H1 (cell line): ENCODE results near the gene DCDC2. TPM values are rescaled to one million over a fixed set of nuclear protein-coding genes. Genes with fewer than 3 reads are reported as not detected.

Experiments used
- CTCF ChIA-PET: fragments of 300-600 bp; sonication (Branson Sonifier 250); formaldehyde crosslinking; loops from one replicate; lab custom pipeline; 2021; ENCODE audit not compliant: partially characterized antibody; lab: Charles Lee
- POLR2A ChIA-PET: fragments of 300-600 bp; sonication (Branson Sonifier 250); formaldehyde crosslinking; loops from one replicate; lab custom pipeline; 2021; ENCODE audit warnings: inconsistent platforms; ENCODE audit not compliant: partially characterized antibody; lab: Charles Lee
- DNase-seq, 2 experiments: peaks; one replicate each; pipeline versions ENCODE4 v3.0.0 to v3.0.0-alpha.2; 2010 to 2022; ENCODE audit warnings: low spot score in 2 of 2, low read depth in 1 of 2, mixed read lengths in 1 of 2
- FAIRE-seq: peaks from 2 replicates; lab custom pipeline; 2011; peaks lifted over from hg19 to GRCh38; lab: Jason Lieb, UNC
- H2AFZ ChIP-seq: 2 replicates; pipeline ENCODE4 v1.8.1; 2012; ENCODE audit warnings: low read length, inconsistent platforms
- H2AK5ac ChIP-seq: 2 replicates; pipeline ENCODE4 v1.6.1; 2013; ENCODE audit warnings: low read depth, low read length
- H2BK120ac ChIP-seq: replicated peaks from 2 replicates; pipeline ENCODE3; 2013; ENCODE audit warnings: low read depth, low read length, inconsistent platforms
- H2BK12ac ChIP-seq: 2 replicates; pipeline ENCODE4 v1.6.1; 2013; ENCODE audit warnings: low read depth, low read length
- H2BK15ac ChIP-seq: 2 replicates; pipeline ENCODE4 v1.6.1; 2013; ENCODE audit warnings: low read length
- H2BK20ac ChIP-seq: 2 replicates; pipeline ENCODE4 v1.6.1; 2013; ENCODE audit warnings: low read length
- H2BK5ac ChIP-seq: 2 replicates; pipeline ENCODE4 v1.6.1; 2013; ENCODE audit warnings: low read depth, low read length
- H3K14ac ChIP-seq: 2 replicates; pipeline ENCODE4 v1.6.1; 2013; ENCODE audit warnings: inconsistent platforms; ENCODE audit not compliant: insufficient read length
- H3K18ac ChIP-seq: 2 replicates; pipeline ENCODE4 v1.6.1; 2013; ENCODE audit warnings: low read length; ENCODE audit errors: extremely low read depth
- H3K23ac ChIP-seq: 2 replicates; pipeline ENCODE4 v1.6.1; 2013; ENCODE audit warnings: inconsistent platforms; ENCODE audit not compliant: insufficient read length
- H3K23me2 ChIP-seq: 2 replicates; pipeline ENCODE4 v1.6.1; 2013; ENCODE audit warnings: low read depth, low read length
- H3K27ac ChIP-seq: 2 replicates; pipeline ENCODE4 v1.6.1; 2011; ENCODE audit warnings: low read depth, low read length, inconsistent platforms
- H3K27me3 ChIP-seq, 4 experiments: replicated peaks in 1 of 4; 1 replicate in 1 of 4; 2 replicates in 3 of 4; pipeline versions ENCODE4 v1.6.1 to v1.8.1; 2011 to 2013; ENCODE audit warnings: low read length in 3 of 4, mild to moderate bottlenecking in 3 of 4, inconsistent platforms in 2 of 4, mixed read lengths in 2 of 4, moderate library complexity in 1 of 4; ENCODE audit not compliant: control insufficient read depth in 3 of 4, insufficient read depth in 3 of 4; ENCODE audit errors: extremely low read depth in 1 of 4
- H3K36me3 ChIP-seq, 4 experiments: 2 replicates each; pipeline versions ENCODE4 v1.6.1 to v1.8.1; 2011 to 2013; ENCODE audit warnings: mild to moderate bottlenecking in 4 of 4, low read length in 3 of 4, moderate library complexity in 2 of 4, control low read depth in 1 of 4, inconsistent platforms in 1 of 4; ENCODE audit not compliant: insufficient read depth in 4 of 4, control insufficient read depth in 2 of 4
- H3K4ac ChIP-seq: replicated peaks from 2 replicates; pipeline ENCODE3; 2013; ENCODE audit warnings: low read length, low read depth, mixed read lengths, inconsistent platforms; ENCODE audit not compliant: insufficient read length
- H3K4me1 ChIP-seq, 4 experiments: replicated peaks in 1 of 4; 1 replicate in 1 of 4; 2 replicates in 3 of 4; pipeline versions ENCODE4 v1.6.1 to v1.8.1; 2011 to 2013; ENCODE audit warnings: low read length in 3 of 4, inconsistent platforms in 2 of 4, mixed read lengths in 1 of 4; ENCODE audit not compliant: insufficient read depth in 4 of 4, control insufficient read depth in 3 of 4
- H3K4me2 ChIP-seq, 2 experiments: 2 replicates each; pipeline versions ENCODE4 v1.6.1 to v1.8.1; 2011 to 2013; ENCODE audit warnings: low read depth in 2 of 2, low read length in 2 of 2, control low read depth in 1 of 2, inconsistent platforms in 1 of 2, mild to moderate bottlenecking in 1 of 2; ENCODE audit not compliant: insufficient read depth in 1 of 2
- H3K4me3 ChIP-seq, 4 experiments: fragments of 200-600, 300-600 bp in 1 of 4; sonication (generic), shearing (Covaris generic), sonication (Bioruptor Twin) in 1 of 4; 2 replicates each; pipeline versions ENCODE4 v1.5.1 to v1.8.1; 2011 to 2016; ENCODE audit warnings: low read length in 4 of 4, low read depth in 3 of 4, control low read depth in 2 of 4, inconsistent platforms in 2 of 4, mild to moderate bottlenecking in 2 of 4, mixed read lengths in 1 of 4, moderate library complexity in 1 of 4; ENCODE audit not compliant: insufficient read depth in 2 of 4; ENCODE audit errors: extremely low read depth in 1 of 4
- H3K56ac ChIP-seq: replicated peaks from 2 replicates; pipeline ENCODE3; 2013; ENCODE audit warnings: low read depth, mild to moderate bottlenecking, mixed read lengths, low read length, inconsistent platforms; ENCODE audit not compliant: insufficient read length
- H3K79me1 ChIP-seq: 2 replicates; pipeline ENCODE4 v1.6.1; 2013; ENCODE audit warnings: low read depth, low read length, control low read depth
- H3K79me2 ChIP-seq, 2 experiments: 2 replicates each; pipeline versions ENCODE4 v1.6.1 to v1.8.1; 2012 to 2013; ENCODE audit warnings: low read length in 2 of 2, mild to moderate bottlenecking in 2 of 2, inconsistent platforms in 1 of 2; ENCODE audit not compliant: insufficient read depth in 2 of 2, control insufficient read depth in 1 of 2
- H3K9ac ChIP-seq, 4 experiments: replicated peaks in 1 of 4; 1 replicate in 1 of 4; 2 replicates in 3 of 4; pipeline versions ENCODE4 v1.6.1 to v1.8.1; 2011 to 2013; ENCODE audit warnings: low read depth in 3 of 4, low read length in 3 of 4, control low read depth in 2 of 4, mild to moderate bottlenecking in 2 of 4, moderate library complexity in 2 of 4, inconsistent platforms in 1 of 4; ENCODE audit errors: extremely low read depth in 1 of 4
- H3K9me3 ChIP-seq, 2 experiments: 2 replicates each; pipeline versions ENCODE4 v1.6.1 to v1.8.1; 2012 to 2013; ENCODE audit warnings: mild to moderate bottlenecking in 2 of 2, moderate library complexity in 2 of 2, control low read depth in 1 of 2, inconsistent platforms in 1 of 2, low read depth in 1 of 2, low read length in 1 of 2, mixed read lengths in 1 of 2; ENCODE audit not compliant: insufficient read depth in 2 of 2
- H4K20me1 ChIP-seq, 2 experiments: replicated peaks in 1 of 2; 2 replicates each; pipeline versions ENCODE3 to v1.8.1; 2011 to 2013; ENCODE audit warnings: inconsistent platforms in 2 of 2, low read length in 2 of 2, mild to moderate bottlenecking in 1 of 2; ENCODE audit not compliant: insufficient read depth in 2 of 2, control insufficient read depth in 1 of 2
- H4K5ac ChIP-seq: 2 replicates; pipeline ENCODE4 v1.6.1; 2013; ENCODE audit warnings: low read length, low read depth, mixed read lengths, inconsistent platforms; ENCODE audit not compliant: insufficient read length
- H4K8ac ChIP-seq: 2 replicates; pipeline ENCODE4 v1.8.0; 2013; ENCODE audit warnings: mild to moderate bottlenecking, moderate library complexity, low read length, inconsistent platforms; ENCODE audit not compliant: insufficient read depth; ENCODE audit errors: extremely low read depth
- H4K91ac ChIP-seq: replicated peaks from 2 replicates; pipeline ENCODE3; 2013; ENCODE audit warnings: low read length, mixed read lengths, inconsistent platforms; ENCODE audit not compliant: insufficient read length
- POLR2A ChIP-seq, 2 experiments: IDR thresholded peaks; 1 replicate in 1 of 2; 2 replicates in 1 of 2; pipeline ENCODE4 v1.6.1; 2011; ENCODE audit warnings: low read depth in 2 of 2, low read length in 2 of 2, mild to moderate bottlenecking in 2 of 2; ENCODE audit errors: control extremely low read depth in 1 of 2
- RXRA ChIP-seq: IDR thresholded peaks from 2 replicates; pipeline ENCODE4 v1.6.1; 2011; ENCODE audit warnings: low read depth, mild to moderate bottlenecking, low read length, moderate library complexity; ENCODE audit not compliant: insufficient read depth
- WGBS, 2 experiments: shearing (Covaris generic) in 1 of 2; methylation state at CpG; one replicate each; pipeline versions ENCODE4 v1.1.6 to v1.1.7; 2013 to 2015; ENCODE audit warnings: low lambda C conversion rate in 2 of 2, mixed read lengths in 2 of 2, inconsistent platforms in 1 of 2, low coverage in 1 of 2, missing lambda C conversion rate in 1 of 2; ENCODE audit not compliant: insufficient replicate concordance in 2 of 2, insufficient coverage in 1 of 2, insufficient read length in 1 of 2; ENCODE audit errors: extremely low coverage in 1 of 2, missing lambda C conversion rate in 1 of 2; 5-methylcytosine and 5-hydroxymethylcytosine counted together
- polyA plus RNA-seq, 7 experiments: library from polyadenylated mRNA; depleted of rRNA in 3 of 7; stranded (reverse) in 5 of 7; unstranded in 2 of 7; fragments of >200 nt in 5 of 7; fragments of 200-250 nt in 2 of 7; gene quantifications; 1 replicate in 5 of 7; 2 replicates in 1 of 7; 4 replicates in 1 of 7; pipeline versions ENCODE4 v1.2.1 to v1.2.3, GENCODE V29; 2011 to 2013; ENCODE audit warnings: missing spikeins in 2 of 7, mixed read lengths in 2 of 7
- total RNA-seq: library from RNA; stranded (reverse); fragmentation: NEBNext Ultra II Directional; extraction: Animal tissue kit (Norgen Biotek cat#: 25700); gene quantifications from 2 replicates; pipeline ENCODE4 v1.2.1, GENCODE V29; 2021

Gene DCDC2
- total and polyA plus RNA-seq, 2 of the 8 experiments (the other 6 are each of a cell fraction or from before 2014, with no cell fraction given) = 0.03 to 0.15 TPM

GRCh38 chr6:24194978-24195700, 162.7 kb downstream of the DCDC2 start:
- 83% methylated on average over 2 of the region's 2 CpGs; no CpG with 5 or more reads in 1 of the 2 experiments for WGBS, 2 experiments
- H3K23ac ChIP-seq = no peak overlapping the region
- H2AFZ ChIP-seq = no peak overlapping the region
- H3K4me3 ChIP-seq = no peak overlapping the region
- H4K20me1 ChIP-seq = no peaks in the 10 kb centered on the region
- no peaks in the 10 kb centered on the region for H3K36me3 ChIP-seq
- H4K5ac ChIP-seq = no peak overlapping the region
- peaks cover 0 to 1% (median 0%) of the 10 kb centered on the region in 4 experiments; a peak in 1 of 7 replicates for H3K27me3 ChIP-seq
- no peaks in the 10 kb centered on the region for H3K9me3 ChIP-seq
- no peak overlapping the region for H2AK5ac ChIP-seq
- no peak for FAIRE-seq
- no peak overlapping the region for H3K27ac ChIP-seq
- H3K4me2 ChIP-seq = no peak overlapping the region
- no peaks in the 10 kb centered on the region for H3K79me1 ChIP-seq
- H4K91ac ChIP-seq = no peak overlapping the region
- CTCF ChIA-PET = interaction anchor here (0.6 to 1.9 kb wide), 4 partner anchors 10 to 62 kb away, joined by 3 to 10 read pairs (median 5); no protein-coding TSS in a partner anchor
- no peaks in the 10 kb centered on the region for H3K79me2 ChIP-seq
- POLR2A ChIA-PET = no interaction called here
- H3K18ac ChIP-seq = no peak overlapping the region
- no peak for TF ChIP-seq POLR2A (IDR thresholded peaks at IDR 0.05; ENCODE audit: control extremely low read depth in 1 of 2, low read depth in 2 of 2, low read length in 2 of 2)
- TF ChIP-seq RXRA = no peak
- TF ChIP-seq, all 59 proteins: peak for 0
- no peak overlapping the region for H3K56ac ChIP-seq
- H2BK120ac ChIP-seq = no peak overlapping the region
- no peak overlapping the region for H3K9ac ChIP-seq
- H2BK5ac ChIP-seq = no peak overlapping the region
- no peak overlapping the region for H2BK20ac ChIP-seq
- no peak overlapping the region for H4K8ac ChIP-seq
- H2BK15ac ChIP-seq = no peak overlapping the region
- DNase-seq = no peak
- H3K4ac ChIP-seq = no peak overlapping the region
- H3K4me1 ChIP-seq = no peaks in the 10 kb centered on the region
- H3K23me2 ChIP-seq = no peaks in the 10 kb centered on the region
- H2BK12ac ChIP-seq = no peak overlapping the region
- no peak overlapping the region for H3K14ac ChIP-seq
